ENCODE data around the gene CCDC127.

GRCh38 chr5:195401-196160 lies 22.4 kb downstream of the CCDC127 start:
- TF ChIP-seq GABPA (IDR thresholded peaks at IDR 0.05 in 1 of 2, conservative IDR thresholded peaks at IDR 0.05 in 1 of 2) (no peak), CTCF (IDR thresholded peaks at IDR 0.05; ENCODE audit: low read depth, low read length, missing input control) (no peak), SP1 (IDR thresholded peaks at IDR 0.05) (no peak), FOXA1 (IDR thresholded peaks at IDR 0.05) (no peak), ATF3 (IDR thresholded peaks at IDR 0.05) (no peak)
